Measurements from ENCODE around the gene SARNP. TPM values are rescaled to one million over a fixed set of nuclear protein-coding genes. Genes with fewer than 3 reads are reported as not detected.
A peak's percentile ranks its signal among the peaks of the same experiment; 100 is the strongest.

Gene SARNP
- total and polyA plus RNA-seq, 9 of the 15 experiments (the other 6 are each of a cell fraction or from before 2014, with no cell fraction given): 70.1 to 400 (median 198) TPM

GRCh38 chr12:55817345-55818139, at the start of gene SARNP, which contains the start of gene ORMDL2 (continued):
- TF ChIP-seq ZFP1 (CRISPR knock-in tag; IDR thresholded peaks at IDR 0.05): no peak
- TF ChIP-seq, protein P1, sequence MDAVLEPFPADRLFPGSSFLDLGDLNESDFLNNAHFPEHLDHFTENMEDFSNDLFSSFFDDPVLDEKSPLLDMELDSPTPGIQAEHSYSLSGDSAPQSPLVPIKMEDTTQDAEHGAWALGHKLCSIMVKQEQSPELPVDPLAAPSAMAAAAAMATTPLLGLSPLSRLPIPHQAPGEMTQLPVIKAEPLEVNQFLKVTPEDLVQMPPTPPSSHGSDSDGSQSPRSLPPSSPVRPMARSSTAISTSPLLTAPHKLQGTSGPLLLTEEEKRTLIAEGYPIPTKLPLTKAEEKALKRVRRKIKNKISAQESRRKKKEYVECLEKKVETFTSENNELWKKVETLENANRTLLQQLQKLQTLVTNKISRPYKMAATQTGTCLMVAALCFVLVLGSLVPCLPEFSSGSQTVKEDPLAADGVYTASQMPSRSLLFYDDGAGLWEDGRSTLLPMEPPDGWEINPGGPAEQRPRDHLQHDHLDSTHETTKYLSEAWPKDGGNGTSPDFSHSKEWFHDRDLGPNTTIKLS (IDR thresholded peaks at IDR 0.05; ENCODE audit: borderline replicate concordance, low read depth): 0 out of 2 replicates have a peak, but pooled peaks have one; percentile 28
- TF ChIP-seq RBM34 (IDR thresholded peaks at IDR 0.05; ENCODE audit: borderline replicate concordance, insufficient read depth, low read length): no peak
- TF ChIP-seq ZBTB8A (IDR thresholded peaks at IDR 0.05; ENCODE audit: partially characterized antibody): no peak
- no peak for TF ChIP-seq PRDM10 (IDR thresholded peaks at IDR 0.05; ENCODE audit: partially characterized antibody)
- TF ChIP-seq TBP (optimal IDR thresholded peaks at IDR 0.05; ENCODE audit: low read depth, low read length): peak; percentile 89
- no peak for TF ChIP-seq SAFB (IDR thresholded peaks at IDR 0.05; ENCODE audit: borderline replicate concordance, low read depth, low read length)
- TF ChIP-seq ZKSCAN8 (CRISPR knock-in tag; IDR thresholded peaks at IDR 0.05): no peak
- no peak for TF ChIP-seq ILK (tag; IDR thresholded peaks at IDR 0.05; ENCODE audit: borderline replicate concordance, low read depth)
- no peak for TF ChIP-seq ZNF668 (CRISPR knock-in tag; IDR thresholded peaks at IDR 0.05)
- no peak for TF ChIP-seq STAG1 (CRISPR knock-in tag; IDR thresholded peaks at IDR 0.05; ENCODE audit: borderline replicate concordance)
- no peak for TF ChIP-seq ZNF184 (CRISPR knock-in tag; IDR thresholded peaks at IDR 0.05)
- TF ChIP-seq, protein P2, sequence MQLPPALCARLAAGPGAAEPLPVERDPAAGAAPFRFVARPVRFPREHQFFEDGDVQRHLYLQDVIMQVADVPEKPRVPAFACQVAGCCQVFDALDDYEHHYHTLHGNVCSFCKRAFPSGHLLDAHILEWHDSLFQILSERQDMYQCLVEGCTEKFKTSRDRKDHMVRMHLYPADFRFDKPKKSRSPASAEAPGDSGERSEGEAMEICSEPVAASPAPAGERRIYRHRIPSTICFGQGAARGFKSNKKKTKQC (CRISPR knock-in tag; IDR thresholded peaks at IDR 0.05): 0 out of 2 replicates have a peak, but pooled peaks have one; percentile 34
- TF ChIP-seq BRD4 (IDR thresholded peaks at IDR 0.05): peak; percentile 72; the same call in 1 of the 2 replicates
- TF ChIP-seq ESRRA (IDR thresholded peaks at IDR 0.05; ENCODE audit: borderline replicate concordance, low read depth): no peak
- TF ChIP-seq ZBTB11 (CRISPR knock-in tag; IDR thresholded peaks at IDR 0.05): no peak
- no peak for TF ChIP-seq FOXJ2 (tag; IDR thresholded peaks at IDR 0.05)
- TF ChIP-seq SIRT6 (IDR thresholded peaks at IDR 0.05; ENCODE audit: low read depth, low read length): no peak

Data from K562 (cell line).